Upper lobe of left lung (tissue), 4 donors: ENCODE results near the gene FNDC11.

ENCODE experiments used
- CTCF ChIP-seq, 6 experiments: fragments of 450-650 bp in 4 of 6; fragments of 200-600 bp in 2 of 6; sonication (generic) in 2 of 6; IDR thresholded peaks; one replicate each; pipeline ENCODE4 v1.5.1; 2016 to 2019; ENCODE audit warnings: antibody characterized with exemption in 6 of 6
- EP300 ChIP-seq, 4 donors: sonication (generic); formaldehyde crosslinking; IDR thresholded peaks; one replicate each; pipeline ENCODE4 v1.5.1; 2017; ENCODE audit warnings: antibody characterized with exemption in 4 of 4, control low read depth in 2 of 4

DNA sequence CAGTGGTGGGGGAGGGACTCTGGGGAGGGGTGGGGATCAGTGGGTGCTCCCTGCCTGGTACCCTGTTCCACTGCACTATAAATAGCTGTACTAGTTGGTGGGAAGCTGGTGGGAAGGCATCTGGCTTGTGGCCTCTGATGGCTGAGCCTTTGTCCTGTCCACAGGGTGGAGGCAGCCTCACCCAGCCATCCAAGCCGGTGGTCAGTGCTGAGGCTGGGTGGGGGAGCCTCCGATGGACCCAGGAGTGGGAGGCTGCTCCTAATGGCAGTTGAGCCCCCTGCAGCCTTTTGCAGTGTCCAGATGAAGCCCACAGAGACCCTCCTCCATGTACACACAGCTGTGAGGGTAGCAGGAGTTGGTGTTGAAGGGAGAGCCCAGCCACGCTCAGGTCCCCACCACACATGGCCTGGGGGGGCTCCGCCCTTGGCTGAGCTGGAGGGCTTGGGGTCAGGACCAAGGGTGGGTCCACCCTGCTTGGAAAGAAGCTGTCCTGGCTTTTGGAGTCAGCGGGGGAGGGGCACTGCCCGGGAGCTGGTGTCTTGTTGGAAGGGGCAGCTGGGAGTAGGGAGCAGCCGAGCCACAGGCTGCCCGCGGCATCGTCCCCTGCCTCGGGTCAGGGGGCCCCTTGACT lies 30.9 kb upstream of the FNDC11 start:
- TF ChIP-seq CTCF (IDR thresholded peaks at IDR 0.05), result no peak
- no peak for TF ChIP-seq EP300 (IDR thresholded peaks at IDR 0.05)
